Measurements from ENCODE around the gene SLC30A9. TPM values are rescaled to one million over a fixed set of nuclear protein-coding genes. Genes with fewer than 3 reads are reported as not detected.

SLC30A9 gene
- total RNA-seq, 2 donors from 2014 or later, result 43.5 to 63.3 TPM

DNA sequence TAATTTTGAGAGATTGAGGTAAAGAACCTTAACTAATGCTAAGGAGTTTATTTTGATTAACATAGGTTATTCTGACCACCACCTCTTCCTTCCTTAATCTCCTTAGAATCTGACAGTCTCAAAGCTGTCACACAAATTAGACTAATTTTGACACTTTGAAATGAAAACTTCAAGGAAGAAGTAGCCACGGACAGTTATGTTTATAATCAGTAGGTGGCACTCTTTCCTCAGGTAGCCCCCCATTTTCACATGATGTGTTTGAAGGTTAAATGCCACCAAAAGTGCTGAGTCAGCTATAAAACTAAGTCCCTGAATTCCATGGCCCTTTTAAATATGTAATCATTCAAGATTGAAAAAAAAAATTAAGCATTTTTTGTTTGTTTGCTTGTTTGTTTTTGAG lies 32.7 kb upstream of the SLC30A9 start:
- ATAC-seq, result no peak
- TF ChIP-seq, protein P1, sequence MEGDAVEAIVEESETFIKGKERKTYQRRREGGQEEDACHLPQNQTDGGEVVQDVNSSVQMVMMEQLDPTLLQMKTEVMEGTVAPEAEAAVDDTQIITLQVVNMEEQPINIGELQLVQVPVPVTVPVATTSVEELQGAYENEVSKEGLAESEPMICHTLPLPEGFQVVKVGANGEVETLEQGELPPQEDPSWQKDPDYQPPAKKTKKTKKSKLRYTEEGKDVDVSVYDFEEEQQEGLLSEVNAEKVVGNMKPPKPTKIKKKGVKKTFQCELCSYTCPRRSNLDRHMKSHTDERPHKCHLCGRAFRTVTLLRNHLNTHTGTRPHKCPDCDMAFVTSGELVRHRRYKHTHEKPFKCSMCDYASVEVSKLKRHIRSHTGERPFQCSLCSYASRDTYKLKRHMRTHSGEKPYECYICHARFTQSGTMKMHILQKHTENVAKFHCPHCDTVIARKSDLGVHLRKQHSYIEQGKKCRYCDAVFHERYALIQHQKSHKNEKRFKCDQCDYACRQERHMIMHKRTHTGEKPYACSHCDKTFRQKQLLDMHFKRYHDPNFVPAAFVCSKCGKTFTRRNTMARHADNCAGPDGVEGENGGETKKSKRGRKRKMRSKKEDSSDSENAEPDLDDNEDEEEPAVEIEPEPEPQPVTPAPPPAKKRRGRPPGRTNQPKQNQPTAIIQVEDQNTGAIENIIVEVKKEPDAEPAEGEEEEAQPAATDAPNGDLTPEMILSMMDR (IDR thresholded peaks at IDR 0.05), result peak in 2 of 7 experiments; percentile 9 to 28
- TF ChIP-seq POLR2A (IDR thresholded peaks at IDR 0.05), result no peak
- no peaks in the 10 kb centered on the region for H3K9me3 ChIP-seq
- H3K4me1 ChIP-seq, result no peaks in the 10 kb centered on the region
- no peak overlapping the region for H3K27ac ChIP-seq
- peaks cover 0 to 10% of the 10 kb centered on the region in 2 donors for H3K36me3 ChIP-seq (replicated peaks in 1 of 2; ENCODE audit: insufficient read depth in 1 of 2, low read depth in 2 of 2)
- intact Hi-C loops (cut with DNase I), result no loop called here
- H3K27me3 ChIP-seq, result no peaks in the 10 kb centered on the region
- H3K4me3 ChIP-seq, result no peak overlapping the region
- no peak for DNase-seq
- 50 to 63% methylated on average over 1 of the region's 1 CpG for WGBS, 2 donors

DNA sequence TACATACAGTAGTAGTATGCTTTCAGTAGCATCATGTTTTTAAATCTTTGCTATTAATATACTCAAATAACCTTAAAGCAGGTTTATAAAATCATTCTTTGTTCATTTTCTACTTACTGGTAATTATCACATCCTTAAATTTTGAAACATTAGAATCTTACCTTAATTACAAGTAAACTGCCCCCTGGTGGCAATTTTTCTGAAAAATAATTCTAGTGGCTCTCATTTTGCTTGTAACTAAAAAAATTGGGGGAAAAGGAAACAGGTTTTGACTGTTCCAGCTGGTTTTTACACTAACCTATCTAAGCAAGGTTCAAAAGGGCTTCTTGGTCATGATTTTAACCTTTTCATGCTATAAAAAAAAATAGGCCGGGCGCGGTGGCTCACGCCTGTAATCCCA lies 27.2 kb upstream of the SLC30A9 start:
- no peak for DNase-seq
- H3K27me3 ChIP-seq, result no peaks in the 10 kb centered on the region

DNA sequence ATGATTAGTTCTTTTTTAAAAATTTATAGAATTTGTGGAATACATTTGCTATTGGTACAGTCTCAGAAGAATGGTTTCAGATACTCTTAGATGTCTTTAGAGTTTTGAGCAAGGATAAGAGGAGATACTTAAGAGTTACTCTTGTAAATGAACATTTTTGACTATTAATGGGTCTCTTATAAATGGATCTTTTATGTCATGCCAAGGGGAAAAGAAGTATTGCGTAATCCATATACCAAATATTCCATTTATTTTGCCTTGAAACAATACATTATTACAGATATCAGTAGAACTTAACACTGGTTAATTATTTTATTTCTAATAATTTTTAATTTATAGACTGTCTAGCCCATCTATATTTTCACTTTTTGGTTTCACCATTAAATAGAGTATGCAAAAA lies 25.9 kb upstream of the SLC30A9 start:
- Histone ChIP-seq H3K4me1 (no peaks in the 10 kb centered on the region), H3K4me3 (no peak overlapping the region), H3K9me3 (no peaks in the 10 kb centered on the region), H3K27me3 (no peaks in the 10 kb centered on the region), H3K36me3 (replicated peaks in 1 of 2; ENCODE audit: insufficient read depth in 1 of 2, low read depth in 2 of 2) (no peaks in the 10 kb centered on the region), H3K27ac (no peak overlapping the region)
- TF ChIP-seq, protein P1 (IDR thresholded peaks at IDR 0.05), result no peak
- no peak for TF ChIP-seq POLR2A (IDR thresholded peaks at IDR 0.05)
- intact Hi-C loops (cut with DNase I), result no loop called here
- ATAC-seq (no peak), DNase-seq (no peak)
- WGBS, 2 donors, result 92 to 100% methylated on average over 1 of the region's 1 CpG

More for the DNA sequence above, 27.2 kb upstream of the SLC30A9 start:
- no peak overlapping the region for H3K27ac ChIP-seq
- no peak for ATAC-seq
- no peaks in the 10 kb centered on the region for H3K4me1 ChIP-seq
- no peak for TF ChIP-seq POLR2A (IDR thresholded peaks at IDR 0.05)
- TF ChIP-seq, protein P1 (IDR thresholded peaks at IDR 0.05), result peak in 5 of 7 experiments; percentile 2 to 28 (median 13)
- 86 to 89% methylated on average over 4 of the region's 4 CpGs for WGBS, 2 donors
- H3K36me3 ChIP-seq (replicated peaks in 1 of 2; ENCODE audit: insufficient read depth in 1 of 2, low read depth in 2 of 2), result no peaks in the 10 kb centered on the region
- H3K4me3 ChIP-seq, result no peak overlapping the region
- intact Hi-C loops (cut with DNase I), result no loop called here
- no peaks in the 10 kb centered on the region for H3K9me3 ChIP-seq

DNA sequence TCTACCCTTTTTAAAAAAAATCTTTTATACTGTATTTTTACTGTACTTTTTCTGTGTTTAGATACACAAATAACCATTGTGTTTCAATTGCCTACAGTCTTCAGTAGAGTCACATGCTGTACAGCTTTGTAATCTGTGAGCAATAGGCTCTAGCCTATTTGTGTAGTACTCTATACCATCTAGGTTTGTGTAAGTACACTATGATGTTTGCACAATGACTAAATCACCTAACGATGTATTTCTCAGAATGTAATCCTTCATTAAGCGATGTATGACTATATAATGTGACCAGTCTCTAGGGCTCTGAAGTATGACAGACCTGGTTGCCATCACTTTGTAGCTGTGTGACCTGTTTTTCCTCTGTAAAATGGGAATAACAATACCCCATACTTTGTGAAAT lies 22.9 kb upstream of the SLC30A9 start:
- Histone ChIP-seq H3K27ac (no peak overlapping the region), H3K27me3 (no peaks in the 10 kb centered on the region), H3K4me1 (no peaks in the 10 kb centered on the region), H3K4me3 (no peak overlapping the region), H3K36me3 (replicated peaks in 1 of 2; ENCODE audit: insufficient read depth in 1 of 2, low read depth in 2 of 2) (no peaks in the 10 kb centered on the region), H3K9me3 (no peaks in the 10 kb centered on the region)
- ATAC-seq, result no peak
- TF ChIP-seq, protein P1 (IDR thresholded peaks at IDR 0.05), result no peak
- no peak for TF ChIP-seq POLR2A (IDR thresholded peaks at IDR 0.05)
- DNase-seq, result no peak
- intact Hi-C loops (cut with DNase I), result no loop called here
- 86 to 88% methylated on average over 2 of the region's 2 CpGs for WGBS, 2 donors

DNA sequence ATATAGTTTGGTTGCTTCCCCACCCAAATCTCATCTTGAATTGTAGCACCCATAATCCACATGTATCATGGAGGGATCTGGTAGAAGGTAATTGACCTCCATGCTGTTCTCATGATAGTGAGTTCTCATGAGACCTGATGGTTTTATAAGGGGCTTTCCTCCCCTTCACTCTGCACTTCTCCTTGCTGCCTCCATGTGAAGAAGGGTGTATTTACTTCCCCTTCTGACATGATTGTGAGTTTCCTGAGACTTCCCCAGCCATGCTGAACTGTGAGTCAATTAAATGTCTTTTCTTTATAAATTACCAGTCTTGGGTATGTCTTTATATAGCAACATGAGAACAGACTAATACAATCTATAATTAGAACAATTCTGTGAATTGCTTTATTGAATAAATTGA lies 20.7 kb upstream of the SLC30A9 start:
- Histone ChIP-seq H3K9me3 (no peaks in the 10 kb centered on the region), H3K4me3 (no peak overlapping the region), H3K27me3 (no peaks in the 10 kb centered on the region), H3K4me1 (no peaks in the 10 kb centered on the region), H3K36me3 (replicated peaks in 1 of 2; ENCODE audit: insufficient read depth in 1 of 2, low read depth in 2 of 2) (no peaks in the 10 kb centered on the region), H3K27ac (no peak overlapping the region)
- intact Hi-C loops (cut with DNase I), result no loop called here
- no peak for TF ChIP-seq POLR2A (IDR thresholded peaks at IDR 0.05)
- TF ChIP-seq, protein P1 (IDR thresholded peaks at IDR 0.05), result no peak
- DNase-seq, result no peak
- ATAC-seq, result no peak
